Measurements from ENCODE around the gene SGCD. TPM values are rescaled to one million over a fixed set of nuclear protein-coding genes. Genes with fewer than 3 reads are reported as not detected.

Gene SGCD
- polyA plus RNA-seq, 4 donors: 0.22 to 7.5 (median 0.62) TPM

- DNase-seq (no peak), FAIRE-seq (no peak)
- H3K4me3 ChIP-seq (ENCODE audit: low read depth in 1 of 3, low read length in 3 of 3): no peak overlapping the region
- no peaks in the 10 kb centered on the region for H3K36me3 ChIP-seq (ENCODE audit: control insufficient read depth in 3 of 3, insufficient read depth in 2 of 3, low read depth in 1 of 3, low read length in 3 of 3)
- H3K9me3 ChIP-seq (ENCODE audit: control insufficient read depth in 2 of 2, insufficient read depth in 1 of 2, low read depth in 1 of 2, low read length in 1 of 2): no peaks in the 10 kb centered on the region
- 85 to 91% (median 86%) methylated on average over 2 of the region's 2 CpGs for WGBS, 3 donors
- no peak overlapping the region for H3K27ac ChIP-seq (ENCODE audit: low read depth in 1 of 3, low read length in 2 of 3)
- peaks cover 0 to 3% (median 0%) of the 10 kb centered on the region in 3 donors for H3K4me1 ChIP-seq (ENCODE audit: control insufficient read depth in 3 of 3, insufficient read depth in 2 of 3, low read depth in 1 of 3, low read length in 2 of 3)
- H3K27me3 ChIP-seq (ENCODE audit: control insufficient read depth in 3 of 3, insufficient read depth in 3 of 3, low read length in 3 of 3): peaks cover 0 to 3% (median 0%) of the 10 kb centered on the region in 3 donors
Measured at GRCh38 chr5:156691572-156691971, 364.6 kb downstream of the SGCD start.

GRCh38 chr5:156693113-156693512 lies 366.1 kb downstream of the SGCD start:
- no peaks in the 10 kb centered on the region for H3K36me3 ChIP-seq (ENCODE audit: control insufficient read depth in 3 of 3, insufficient read depth in 2 of 3, low read depth in 1 of 3, low read length in 3 of 3)
- DNase-seq: peak in 1 of 2 donors; percentile 32
- no peaks in the 10 kb centered on the region for H3K9me3 ChIP-seq (ENCODE audit: control insufficient read depth in 2 of 2, insufficient read depth in 1 of 2, low read depth in 1 of 2, low read length in 1 of 2)
- H3K27me3 ChIP-seq (ENCODE audit: control insufficient read depth in 3 of 3, insufficient read depth in 3 of 3, low read length in 3 of 3): peaks cover 0 to 1% (median 0%) of the 10 kb centered on the region in 3 donors
- H3K27ac ChIP-seq (ENCODE audit: low read depth in 1 of 3, low read length in 2 of 3): peak overlapping the region in 1 of 3 donors; percentile 20
- H3K4me3 ChIP-seq (ENCODE audit: low read depth in 1 of 3, low read length in 3 of 3): no peak overlapping the region
- H3K4me1 ChIP-seq (ENCODE audit: control insufficient read depth in 3 of 3, insufficient read depth in 2 of 3, low read depth in 1 of 3, low read length in 2 of 3): peaks cover 0 to 3% (median 0%) of the 10 kb centered on the region in 3 donors
- WGBS, 3 donors: 18 to 54% (median 31%) methylated on average over 1 of the region's 1 CpG
- FAIRE-seq: no peak

DNA sequence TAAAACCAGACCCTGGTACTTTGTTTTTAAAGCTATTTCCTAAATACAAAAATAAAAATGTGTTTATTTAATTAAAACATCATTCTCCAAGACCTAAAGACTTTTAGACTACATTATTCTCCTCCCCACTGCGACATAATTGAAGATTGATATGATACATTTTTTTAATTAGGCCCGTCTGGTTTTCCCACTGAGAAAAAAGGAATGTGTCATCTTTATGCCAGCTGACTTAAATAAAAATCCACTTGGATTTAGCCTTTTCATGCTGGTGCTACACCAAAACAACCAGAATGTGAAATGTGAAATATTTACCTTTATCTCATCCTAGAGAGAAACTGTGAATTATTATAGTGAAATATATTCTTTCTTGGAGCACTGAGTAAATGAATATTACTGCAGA lies 367.6 kb downstream of the SGCD start:
- Histone ChIP-seq H3K9me3 (ENCODE audit: control insufficient read depth in 2 of 2, insufficient read depth in 1 of 2, low read depth in 1 of 2, low read length in 1 of 2) (no peaks in the 10 kb centered on the region), H3K4me1 (ENCODE audit: control insufficient read depth in 3 of 3, insufficient read depth in 2 of 3, low read depth in 1 of 3, low read length in 2 of 3) (peaks cover 0 to 3% (median 0%) of the 10 kb centered on the region in 3 donors), H3K36me3 (ENCODE audit: control insufficient read depth in 3 of 3, insufficient read depth in 2 of 3, low read depth in 1 of 3, low read length in 3 of 3) (no peaks in the 10 kb centered on the region), H3K4me3 (ENCODE audit: low read depth in 1 of 3, low read length in 3 of 3) (no peak overlapping the region), H3K27ac (ENCODE audit: low read depth in 1 of 3, low read length in 2 of 3) (no peak overlapping the region), H3K27me3 (ENCODE audit: control insufficient read depth in 3 of 3, insufficient read depth in 3 of 3, low read length in 3 of 3) (peaks cover 0 to 1% (median 0%) of the 10 kb centered on the region in 3 donors)
- 72 to 83% (median 74%) methylated on average over 2 of the region's 2 CpGs for WGBS, 3 donors
- FAIRE-seq (no peak), DNase-seq (no peak)

DNA sequence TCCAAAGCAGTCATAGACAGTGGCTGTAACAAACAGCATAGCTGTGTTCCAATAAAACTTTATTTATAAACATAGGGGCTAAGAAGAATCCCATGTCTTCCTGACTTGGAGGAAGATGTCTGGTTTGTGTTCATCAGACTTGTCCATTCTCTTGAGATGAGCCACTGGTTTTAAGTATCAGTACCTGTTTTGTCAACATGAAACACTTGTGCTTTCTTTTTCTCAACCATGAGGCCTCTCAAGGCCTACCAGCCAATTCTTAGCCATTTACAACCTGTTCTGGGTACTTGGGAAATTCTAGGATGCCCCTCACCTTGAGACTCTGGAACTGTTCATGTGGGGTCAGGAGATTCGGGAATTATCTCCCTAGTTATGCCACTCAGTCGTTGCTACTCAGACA lies 368.8 kb downstream of the SGCD start:
- no peak overlapping the region for H3K27ac ChIP-seq (ENCODE audit: low read depth in 1 of 3, low read length in 2 of 3)
- H3K27me3 ChIP-seq (ENCODE audit: control insufficient read depth in 3 of 3, insufficient read depth in 3 of 3, low read length in 3 of 3): no peaks in the 10 kb centered on the region
- H3K36me3 ChIP-seq (ENCODE audit: control insufficient read depth in 3 of 3, insufficient read depth in 2 of 3, low read depth in 1 of 3, low read length in 3 of 3): no peaks in the 10 kb centered on the region
- WGBS, 3 donors: 79 to 86% (median 83%) methylated on average over 2 of the region's 2 CpGs
- H3K4me3 ChIP-seq (ENCODE audit: low read depth in 1 of 3, low read length in 3 of 3): no peak overlapping the region
- no peak for FAIRE-seq
- no peak for DNase-seq
- no peaks in the 10 kb centered on the region for H3K9me3 ChIP-seq (ENCODE audit: control insufficient read depth in 2 of 2, insufficient read depth in 1 of 2, low read depth in 1 of 2, low read length in 1 of 2)
- H3K4me1 ChIP-seq (ENCODE audit: control insufficient read depth in 3 of 3, insufficient read depth in 2 of 3, low read depth in 1 of 3, low read length in 2 of 3): peaks cover 0 to 3% (median 0%) of the 10 kb centered on the region in 3 donors

GRCh38 chr5:156698323-156698722 lies 371.4 kb downstream of the SGCD start:
- WGBS, 3 donors: 57 to 61% (median 61%) methylated on average over 3 of the region's 3 CpGs

GRCh38 chr5:156699147-156699546 lies 372.2 kb downstream of the SGCD start:
- Histone ChIP-seq H3K9me3 (ENCODE audit: control insufficient read depth in 2 of 2, insufficient read depth in 1 of 2, low read depth in 1 of 2, low read length in 1 of 2) (peaks cover 0 to 3% of the 10 kb centered on the region in 2 donors), H3K27ac (ENCODE audit: low read depth in 1 of 3, low read length in 2 of 3) (no peak overlapping the region), H3K27me3 (ENCODE audit: control insufficient read depth in 3 of 3, insufficient read depth in 3 of 3, low read length in 3 of 3) (no peaks in the 10 kb centered on the region), H3K4me1 (ENCODE audit: control insufficient read depth in 3 of 3, insufficient read depth in 2 of 3, low read depth in 1 of 3, low read length in 2 of 3) (no peaks in the 10 kb centered on the region), H3K36me3 (ENCODE audit: control insufficient read depth in 3 of 3, insufficient read depth in 2 of 3, low read depth in 1 of 3, low read length in 3 of 3) (no peaks in the 10 kb centered on the region), H3K4me3 (ENCODE audit: low read depth in 1 of 3, low read length in 3 of 3) (no peak overlapping the region)
- WGBS, 3 donors: 56 to 89% (median 69%) methylated on average over 1 of the region's 1 CpG
- DNase-seq (no peak), FAIRE-seq (no peak)

More at GRCh38 chr5:156698323-156698722, 371.4 kb downstream of the SGCD start:
- DNase-seq: no peak
- Histone ChIP-seq H3K4me1 (ENCODE audit: control insufficient read depth in 3 of 3, insufficient read depth in 2 of 3, low read depth in 1 of 3, low read length in 2 of 3) (peaks cover 0 to 3% (median 0%) of the 10 kb centered on the region in 3 donors), H3K27ac (ENCODE audit: low read depth in 1 of 3, low read length in 2 of 3) (no peak overlapping the region), H3K4me3 (ENCODE audit: low read depth in 1 of 3, low read length in 3 of 3) (no peak overlapping the region), H3K27me3 (ENCODE audit: control insufficient read depth in 3 of 3, insufficient read depth in 3 of 3, low read length in 3 of 3) (no peaks in the 10 kb centered on the region), H3K9me3 (ENCODE audit: control insufficient read depth in 2 of 2, insufficient read depth in 1 of 2, low read depth in 1 of 2, low read length in 1 of 2) (no peaks in the 10 kb centered on the region), H3K36me3 (ENCODE audit: control insufficient read depth in 3 of 3, insufficient read depth in 2 of 3, low read depth in 1 of 3, low read length in 3 of 3) (no peaks in the 10 kb centered on the region)
- FAIRE-seq: no peak

- no peak for DNase-seq
- no peaks in the 10 kb centered on the region for H3K27me3 ChIP-seq (ENCODE audit: control insufficient read depth in 3 of 3, insufficient read depth in 3 of 3, low read length in 3 of 3)
- H3K27ac ChIP-seq (ENCODE audit: low read depth in 1 of 3, low read length in 2 of 3): no peak overlapping the region
- H3K9me3 ChIP-seq (ENCODE audit: control insufficient read depth in 2 of 2, insufficient read depth in 1 of 2, low read depth in 1 of 2, low read length in 1 of 2): peaks cover 0 to 3% of the 10 kb centered on the region in 2 donors
- FAIRE-seq: no peak
- 83 to 89% (median 86%) methylated on average over 3 of the region's 3 CpGs for WGBS, 3 donors
- no peaks in the 10 kb centered on the region for H3K4me1 ChIP-seq (ENCODE audit: control insufficient read depth in 3 of 3, insufficient read depth in 2 of 3, low read depth in 1 of 3, low read length in 2 of 3)
- H3K36me3 ChIP-seq (ENCODE audit: control insufficient read depth in 3 of 3, insufficient read depth in 2 of 3, low read depth in 1 of 3, low read length in 3 of 3): no peaks in the 10 kb centered on the region
- H3K4me3 ChIP-seq (ENCODE audit: low read depth in 1 of 3, low read length in 3 of 3): no peak overlapping the region
Measured at GRCh38 chr5:156704139-156704538, 377.2 kb downstream of the SGCD start.

- Histone ChIP-seq H3K4me3 (ENCODE audit: low read depth in 1 of 3, low read length in 3 of 3) (no peak overlapping the region), H3K4me1 (ENCODE audit: control insufficient read depth in 3 of 3, insufficient read depth in 2 of 3, low read depth in 1 of 3, low read length in 2 of 3) (no peaks in the 10 kb centered on the region), H3K27me3 (ENCODE audit: control insufficient read depth in 3 of 3, insufficient read depth in 3 of 3, low read length in 3 of 3) (no peaks in the 10 kb centered on the region), H3K36me3 (ENCODE audit: control insufficient read depth in 3 of 3, insufficient read depth in 2 of 3, low read depth in 1 of 3, low read length in 3 of 3) (no peaks in the 10 kb centered on the region), H3K9me3 (ENCODE audit: control insufficient read depth in 2 of 2, insufficient read depth in 1 of 2, low read depth in 1 of 2, low read length in 1 of 2) (peaks cover 0 to 3% of the 10 kb centered on the region in 2 donors), H3K27ac (ENCODE audit: low read depth in 1 of 3, low read length in 2 of 3) (no peak overlapping the region)
- DNase-seq (no peak), FAIRE-seq (no peak)
Measured at GRCh38 chr5:156706631-156707030, 379.7 kb downstream of the SGCD start.

DNA sequence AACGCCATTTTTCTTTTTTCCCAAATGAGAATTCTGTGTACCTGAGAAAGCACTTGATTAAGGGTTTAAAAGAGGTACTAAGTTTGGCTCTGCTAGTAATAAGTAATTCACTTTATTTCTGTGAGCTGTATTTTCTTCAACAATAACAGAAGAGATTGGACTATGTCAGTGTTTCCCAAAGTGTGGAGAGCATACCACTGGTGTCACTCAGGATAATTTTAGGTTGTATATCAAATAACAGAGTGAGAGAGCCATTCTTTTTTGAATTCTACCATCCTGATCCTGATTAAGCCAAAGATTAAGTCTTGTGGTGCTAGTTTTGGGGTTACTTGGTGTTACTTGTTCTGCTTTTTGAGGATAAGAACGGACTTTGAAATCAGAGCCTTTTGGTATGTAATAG lies 380.8 kb downstream of the SGCD start:
- H3K27ac ChIP-seq (ENCODE audit: low read depth in 1 of 3, low read length in 2 of 3): no peak overlapping the region
- H3K36me3 ChIP-seq (ENCODE audit: control insufficient read depth in 3 of 3, insufficient read depth in 2 of 3, low read depth in 1 of 3, low read length in 3 of 3): no peaks in the 10 kb centered on the region
- DNase-seq: no peak
- peaks cover 0 to 3% of the 10 kb centered on the region in 2 donors for H3K9me3 ChIP-seq (ENCODE audit: control insufficient read depth in 2 of 2, insufficient read depth in 1 of 2, low read depth in 1 of 2, low read length in 1 of 2)
- no peak for FAIRE-seq
- H3K27me3 ChIP-seq (ENCODE audit: control insufficient read depth in 3 of 3, insufficient read depth in 3 of 3, low read length in 3 of 3): no peaks in the 10 kb centered on the region
- H3K4me3 ChIP-seq (ENCODE audit: low read depth in 1 of 3, low read length in 3 of 3): no peak overlapping the region
- H3K4me1 ChIP-seq (ENCODE audit: control insufficient read depth in 3 of 3, insufficient read depth in 2 of 3, low read depth in 1 of 3, low read length in 2 of 3): no peaks in the 10 kb centered on the region
- 61 to 81% (median 70%) methylated on average over 2 of the region's 2 CpGs for WGBS, 3 donors
